NCI-H2227 (cell line): ENCODE data around the gene DGKE.

Experiments used
- DNase-seq: peaks from one replicate; lab custom pipeline; 2025; ENCODE audit not compliant: unreplicated experiment; lab: John Stamatoyannopoulos, UW

The DGKE gene

DNA sequence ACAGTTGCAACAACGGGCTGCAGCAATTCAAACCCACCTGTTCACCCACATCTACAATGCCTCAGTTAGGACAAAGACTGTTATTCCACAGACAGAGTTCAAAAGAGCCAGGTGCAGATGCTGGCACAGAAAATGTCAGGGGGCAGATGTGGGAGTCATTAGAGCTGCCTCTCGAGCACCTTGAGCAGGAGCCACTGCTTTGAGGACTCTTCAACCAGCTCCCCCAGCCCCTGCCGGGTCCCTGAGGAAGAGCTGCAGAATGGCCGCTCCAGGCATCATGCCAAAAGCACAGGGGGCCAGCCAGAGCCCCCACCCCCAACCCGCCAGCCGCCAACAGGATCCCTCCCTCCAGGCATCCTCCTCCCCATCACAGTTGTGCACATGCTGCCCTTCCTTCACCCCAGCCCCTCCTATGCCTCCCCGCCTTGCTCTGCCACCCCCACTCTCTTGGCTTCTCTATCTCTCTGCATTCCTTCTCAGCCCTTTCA, 21.0 kb upstream of the DGKE start:
- peak; percentile 54 for DNase-seq

DNA sequence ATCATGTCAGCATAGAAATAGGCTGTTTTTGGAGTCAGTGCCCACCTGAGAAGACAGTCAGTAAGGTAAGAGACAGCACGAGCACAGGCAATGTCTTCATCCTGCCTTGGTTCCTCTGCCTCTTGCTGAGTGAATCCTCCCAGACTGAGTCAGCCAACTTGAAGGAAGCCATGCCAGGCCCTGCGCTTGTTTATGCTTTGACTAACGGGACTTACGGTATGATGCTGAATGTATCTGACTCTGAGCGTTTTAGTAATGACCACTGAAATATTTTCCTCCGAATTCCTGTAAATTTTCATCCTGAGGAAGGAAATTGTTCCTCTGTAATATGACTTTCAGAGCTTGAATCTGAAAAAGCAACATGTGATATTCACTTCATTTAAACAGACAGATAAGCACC, 18.2 kb upstream of the DGKE start:
- no peak for DNase-seq

DNA sequence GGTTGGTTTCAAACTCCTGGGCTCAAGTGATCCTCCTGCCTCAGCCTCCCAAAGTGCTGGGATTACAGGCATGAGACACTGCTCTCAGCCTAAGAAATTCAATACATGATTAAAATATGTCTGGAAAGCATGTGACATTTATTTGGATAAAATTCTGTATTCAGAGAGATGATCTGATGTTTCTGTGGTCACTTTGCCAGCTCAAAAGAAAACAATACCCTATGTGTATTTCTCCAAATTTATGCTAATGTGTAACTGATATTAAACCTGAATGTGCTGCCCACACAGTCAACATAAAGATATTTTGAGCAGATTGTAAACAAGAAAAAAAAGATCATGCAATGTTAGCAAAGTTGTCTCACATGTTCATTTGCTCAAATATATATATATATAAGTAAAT, 16.9 kb upstream of the DGKE start:
- DNase-seq: no peak

DNA sequence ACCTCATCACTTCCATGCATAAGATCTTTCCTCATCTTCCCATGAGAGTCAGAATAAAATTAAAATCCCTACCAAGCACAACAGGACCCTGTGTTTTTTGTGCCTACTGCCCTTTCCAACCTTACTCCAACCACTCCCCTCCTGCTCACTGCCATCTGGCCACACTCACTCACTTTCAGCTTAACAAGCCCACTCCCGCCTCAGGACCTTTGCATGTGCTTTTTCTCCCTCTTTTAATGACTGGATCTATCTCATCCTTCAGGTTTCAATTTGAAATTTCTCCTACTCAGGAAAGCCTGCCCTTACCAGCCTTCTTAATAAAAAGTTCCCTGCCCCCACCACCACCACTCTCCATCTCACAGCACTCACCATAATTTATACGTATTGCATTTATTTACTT, 14.9 kb upstream of the DGKE start:
- no peak for DNase-seq

DNA sequence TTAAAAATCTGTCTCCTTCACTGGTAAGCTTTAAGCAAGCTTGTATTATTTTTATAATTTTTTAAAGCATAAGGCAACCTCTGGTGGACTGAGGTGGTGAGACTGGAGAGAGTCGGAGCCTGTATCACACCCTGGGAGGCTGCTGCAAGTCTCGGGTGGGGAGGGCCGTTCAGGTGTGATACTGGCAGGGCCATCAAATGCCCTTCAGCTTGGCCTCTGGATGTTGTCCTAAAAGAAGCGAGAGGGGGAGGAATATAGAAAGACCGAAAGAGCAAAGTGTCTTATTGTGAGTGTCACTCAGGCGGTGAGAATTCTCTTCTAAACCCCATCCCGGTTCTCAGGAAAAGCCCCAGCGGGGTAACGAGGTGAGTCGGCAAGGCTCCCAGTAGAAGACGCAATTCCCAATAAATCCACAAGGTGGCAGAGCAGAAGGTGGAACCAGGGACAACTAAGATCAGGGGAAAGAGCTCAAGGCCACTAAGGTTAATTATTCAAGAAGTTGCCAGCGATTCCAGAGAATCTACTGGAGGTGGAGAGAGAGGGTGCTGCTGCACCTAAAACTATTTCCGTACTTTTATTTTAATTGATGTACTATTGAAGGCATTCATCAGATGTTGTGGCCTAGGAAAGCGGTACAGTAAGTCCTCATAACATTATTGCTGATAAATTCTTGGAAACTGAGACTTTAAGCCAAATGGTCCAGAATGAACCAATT, 14.4 kb upstream of the DGKE start:
- DNase-seq: peak; percentile 84

DNA sequence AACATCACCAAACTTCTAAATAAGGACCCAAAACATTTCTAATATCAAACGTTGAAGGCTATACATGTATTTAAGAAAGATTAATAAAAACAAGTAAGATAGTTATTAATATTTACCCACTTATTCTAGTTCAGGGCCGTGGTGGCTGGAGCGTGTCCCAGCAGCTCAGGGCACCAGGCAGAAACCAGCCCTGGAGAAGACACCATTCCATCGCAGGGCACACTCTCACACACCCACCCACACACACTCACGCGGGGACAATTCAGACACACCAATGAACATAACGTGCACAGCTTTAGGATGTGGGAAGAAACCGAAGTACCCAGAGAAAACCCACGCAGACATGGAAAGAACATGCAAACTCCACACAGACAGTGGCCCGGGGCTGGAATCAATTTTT, 13.7 kb upstream of the DGKE start:
- DNase-seq: no peak

- no peak for DNase-seq
These were observed 12.0 kb upstream of the DGKE start for GRCh38 chr17:56821847-56822534.

DNA sequence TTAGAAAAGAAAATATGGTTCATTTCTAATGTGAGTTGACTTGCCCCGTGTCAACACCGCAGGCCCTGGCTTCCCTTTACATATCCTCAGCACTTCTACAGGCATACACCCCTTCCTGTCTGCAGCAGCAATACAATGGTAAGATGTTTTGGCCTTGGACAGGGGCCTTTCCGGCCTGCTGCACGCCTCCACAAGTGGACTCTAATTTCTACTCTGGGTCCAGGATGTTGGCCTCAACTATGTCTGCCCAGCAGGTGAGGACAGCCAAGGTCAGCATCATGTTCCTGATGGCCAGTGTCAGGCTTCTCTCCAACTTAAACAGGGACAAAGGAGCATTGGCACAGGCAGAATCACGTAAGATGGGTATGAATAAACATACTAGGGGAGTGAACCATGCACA, 11.2 kb upstream of the DGKE start:
- DNase-seq: no peak

DNA sequence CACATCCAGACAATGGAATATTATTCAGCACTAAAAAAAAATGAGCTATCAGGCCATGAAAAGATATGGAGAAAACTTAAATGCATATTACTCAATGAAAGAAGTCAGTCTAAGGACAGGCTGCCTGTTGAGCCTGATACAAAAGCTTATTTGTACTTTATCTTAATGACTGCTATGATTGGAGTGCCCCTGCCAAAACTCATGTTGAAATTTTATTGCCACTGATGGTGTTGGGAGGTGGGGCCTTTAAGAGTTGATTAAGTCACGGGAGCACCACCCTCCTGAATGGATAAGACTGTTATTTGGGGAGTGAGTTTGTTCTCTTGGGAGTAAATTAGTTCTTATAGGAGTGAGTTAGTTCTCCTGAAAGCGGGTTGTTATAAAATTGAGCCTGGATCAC, 10.1 kb upstream of the DGKE start:
- DNase-seq: no peak

DNA sequence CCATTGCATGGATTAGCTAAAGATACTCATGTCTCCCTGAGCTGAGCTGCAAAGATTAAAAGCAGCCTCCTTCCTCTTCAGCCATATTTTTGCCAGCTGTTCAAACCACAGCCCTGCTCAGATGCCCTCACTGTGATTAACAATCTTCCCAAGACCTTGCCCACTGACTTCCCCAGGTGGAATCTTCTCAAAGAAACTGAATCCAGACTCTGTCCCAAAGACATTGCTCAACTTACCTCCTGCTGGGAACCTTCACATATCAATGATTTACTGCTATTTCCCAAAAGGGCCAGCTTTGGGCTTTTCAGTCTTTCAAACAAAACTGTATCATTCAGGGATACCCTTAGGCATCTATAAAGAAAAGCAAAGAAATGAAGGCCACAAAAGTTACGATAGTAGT, 9.4 kb upstream of the DGKE start:
- DNase-seq: no peak

DNA sequence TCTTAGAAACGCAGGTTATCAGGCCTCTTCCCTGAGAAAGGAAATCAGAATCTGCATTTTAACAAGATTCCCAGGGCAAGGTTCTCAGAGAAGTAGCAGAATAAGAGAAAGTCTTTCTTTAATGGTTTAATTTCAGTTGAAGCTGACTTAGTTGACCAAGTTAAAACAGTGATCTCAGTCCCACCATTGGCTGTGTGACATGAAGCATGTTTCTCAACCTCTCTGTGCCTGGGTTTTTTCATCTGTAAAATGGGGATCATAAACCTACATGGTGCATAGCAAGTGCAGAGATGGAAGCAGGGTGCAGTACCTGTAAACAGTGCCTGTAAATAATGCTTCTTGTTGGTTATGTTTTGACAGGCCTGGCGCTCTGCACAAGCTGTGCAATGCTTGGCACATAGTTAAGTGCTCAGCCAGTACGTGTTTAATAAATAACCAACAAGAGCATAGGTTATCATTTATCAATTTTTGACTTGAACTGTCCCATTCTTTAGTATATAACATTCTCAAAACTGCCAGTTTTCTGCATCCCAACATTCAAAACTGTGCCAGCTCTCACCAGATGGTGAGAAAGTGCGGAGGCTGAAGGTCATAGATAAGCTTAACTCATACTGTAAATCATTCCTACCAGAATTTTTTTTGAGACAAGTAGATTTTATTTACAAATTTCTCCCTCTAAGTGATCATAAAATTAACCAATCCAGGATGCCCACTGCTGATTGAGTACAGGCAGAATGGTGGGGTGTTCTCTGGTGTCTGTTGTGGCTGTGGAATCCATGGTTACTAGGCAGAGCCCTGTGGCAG, 7.1 kb upstream of the DGKE start:
- DNase-seq: no peak

- DNase-seq: no peak
These were observed 3.1 kb upstream of the DGKE start for GRCh38 chr17:56830726-56831368.

DNA sequence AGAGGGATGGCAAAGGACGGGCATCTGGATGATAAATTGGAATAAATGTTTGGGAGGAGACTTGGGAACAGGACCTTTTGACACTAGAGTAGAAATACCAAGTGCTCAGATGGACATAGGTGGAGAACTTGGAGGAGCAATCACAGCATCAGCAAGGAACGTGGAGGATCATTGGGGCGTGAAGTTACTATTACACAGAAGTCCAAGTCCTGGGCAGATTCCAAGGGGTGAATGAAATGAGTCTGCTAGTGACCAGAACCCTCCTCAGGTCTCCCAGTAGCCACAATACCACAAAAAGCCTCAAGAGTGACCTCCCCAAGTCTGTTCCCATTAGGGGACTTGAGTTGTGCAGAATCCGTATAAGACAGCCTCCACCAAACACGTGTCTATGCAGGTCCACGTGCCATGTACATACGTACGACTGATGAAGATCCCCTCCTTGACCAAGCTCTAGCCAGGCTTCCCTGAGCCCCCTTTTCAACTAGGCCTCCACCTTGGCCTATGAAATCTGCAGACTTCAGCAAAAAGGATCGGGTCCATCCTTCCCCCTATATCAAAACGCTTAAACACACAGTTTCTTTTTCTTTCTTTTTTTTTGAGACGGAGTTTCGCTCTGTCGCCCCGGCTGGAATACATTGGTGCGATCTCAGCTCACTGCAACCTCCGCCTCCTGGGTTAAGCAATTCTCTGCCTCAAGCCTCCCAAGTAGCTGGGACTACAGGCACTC, 2.4 kb upstream of the DGKE start:
- no peak for DNase-seq

GRCh38 chr17:56832446-56832845, 1.5 kb upstream of the DGKE start:
- no peak for DNase-seq

- peak; percentile 94 for DNase-seq
These were observed 718 bp upstream of the DGKE start for GRCh38 chr17:56833057-56833808.

DNA sequence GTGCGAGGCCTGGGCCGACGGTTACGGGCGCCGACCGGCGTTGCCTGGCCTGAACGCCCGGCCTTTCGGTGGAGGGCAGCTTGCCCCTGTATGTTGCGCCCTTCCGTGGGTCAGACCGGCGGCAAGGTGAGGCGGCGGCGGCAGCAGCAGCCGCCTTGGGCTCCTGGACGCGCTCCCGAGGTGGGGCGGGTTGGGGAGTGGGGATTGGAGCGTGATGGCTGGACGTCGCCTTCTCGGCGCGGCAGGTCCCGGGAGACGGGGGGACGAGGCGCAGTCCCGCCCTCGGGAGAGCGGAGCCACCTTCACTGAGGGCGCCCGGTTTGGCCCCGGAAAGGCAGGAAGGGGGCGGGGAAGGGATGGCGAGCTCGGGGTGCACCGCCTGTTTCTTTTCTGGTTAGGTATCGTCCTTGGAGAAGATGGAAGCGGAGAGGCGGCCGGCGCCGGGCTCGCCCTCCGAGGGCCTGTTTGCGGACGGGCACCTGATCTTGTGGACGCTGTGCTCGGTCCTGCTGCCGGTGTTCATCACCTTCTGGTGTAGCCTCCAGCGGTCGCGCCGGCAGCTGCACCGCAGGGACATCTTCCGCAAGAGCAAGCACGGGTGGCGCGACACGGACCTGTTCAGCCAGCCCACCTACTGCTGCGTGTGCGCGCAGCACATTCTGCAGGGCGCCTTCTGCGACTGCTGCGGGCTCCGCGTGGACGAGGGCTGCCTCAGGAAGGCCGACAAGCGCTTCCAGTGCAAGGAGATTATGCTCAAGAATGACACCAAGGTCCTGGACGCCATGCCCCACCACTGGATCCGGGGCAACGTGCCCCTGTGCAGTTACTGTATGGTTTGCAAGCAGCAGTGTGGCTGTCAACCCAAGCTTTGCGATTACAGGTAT, 671 bp downstream of the DGKE start:
- DNase-seq: peak; percentile 79

DNA sequence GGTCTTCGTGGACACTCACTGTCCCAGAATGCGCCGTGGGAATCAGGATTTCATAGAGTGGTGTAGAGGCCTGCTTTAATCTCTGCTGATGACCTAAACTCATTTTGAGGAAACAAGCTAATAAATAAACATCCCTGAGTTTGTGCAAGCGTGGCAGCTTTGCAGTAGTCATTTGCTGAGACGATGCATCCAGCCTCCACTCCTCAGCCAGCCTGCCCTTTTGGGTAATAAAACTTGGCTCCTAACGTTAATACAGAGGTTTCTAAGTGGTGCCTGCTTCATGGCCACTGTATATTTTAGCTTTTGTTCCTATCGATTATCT, 1.3 kb downstream of the DGKE start:
- no peak for DNase-seq

- no peak for DNase-seq
These were observed 4.7 kb downstream of the DGKE start for GRCh38 chr17:56838687-56839086.

DNA sequence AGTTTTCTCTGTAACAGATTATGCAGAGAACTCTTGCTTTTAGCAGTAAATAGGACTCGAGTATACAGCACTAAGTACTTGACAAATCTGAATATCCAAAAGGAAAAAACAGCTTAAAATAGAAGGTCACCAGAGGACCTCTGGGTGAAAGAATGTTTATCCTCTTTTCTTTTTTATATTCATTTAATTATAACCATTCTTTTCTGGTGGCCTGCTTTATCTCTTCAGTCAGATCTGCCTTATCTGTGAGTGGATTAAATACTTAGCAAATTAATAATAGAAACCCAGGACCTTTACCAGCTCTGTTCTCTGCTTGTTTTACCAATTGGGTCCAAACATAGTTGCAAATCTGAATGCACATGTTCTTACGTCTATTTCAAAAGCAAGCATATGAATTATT, 8.6 kb downstream of the DGKE start:
- no peak for DNase-seq
